ENCODE measurements around the gene TAF5.

- TF ChIP-seq CTCF (IDR thresholded peaks at IDR 0.05; ENCODE audit: poor library complexity, severe bottlenecking) (no peak), SMC3 (conservative IDR thresholded peaks at IDR 0.05; ENCODE audit: poor library complexity) (no peak)
These were observed 33.2 kb upstream of the TAF5 start for GRCh38 chr10:103334567-103334966.

Data from neural cell (in vitro differentiated cells).